ENCODE results near the gene GRB10.

DNA sequence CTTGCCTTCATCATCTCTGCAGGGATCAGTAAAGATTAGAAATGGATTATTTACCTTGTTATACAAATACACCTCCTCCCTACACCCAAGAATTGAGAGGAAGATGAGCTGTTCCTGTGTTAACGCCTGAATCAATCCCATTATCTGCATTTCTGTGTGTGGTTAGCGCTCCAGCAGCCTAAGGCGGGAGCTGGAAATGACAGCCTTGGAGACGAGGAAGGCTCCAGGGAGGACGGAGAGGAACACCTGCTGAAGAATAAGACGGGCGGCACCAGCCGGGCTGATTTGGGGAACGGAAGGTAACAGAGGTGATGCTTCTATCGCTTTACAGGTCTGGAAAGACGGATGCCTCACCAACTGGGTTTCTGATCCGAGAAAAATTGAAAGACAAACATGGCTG lies 183.3 kb downstream of the GRB10 start:
- no peak for TF ChIP-seq TCF4 (CRISPR knock-in tag; IDR thresholded peaks at IDR 0.05; ENCODE audit: borderline replicate concordance)
- TF ChIP-seq, protein P1, sequence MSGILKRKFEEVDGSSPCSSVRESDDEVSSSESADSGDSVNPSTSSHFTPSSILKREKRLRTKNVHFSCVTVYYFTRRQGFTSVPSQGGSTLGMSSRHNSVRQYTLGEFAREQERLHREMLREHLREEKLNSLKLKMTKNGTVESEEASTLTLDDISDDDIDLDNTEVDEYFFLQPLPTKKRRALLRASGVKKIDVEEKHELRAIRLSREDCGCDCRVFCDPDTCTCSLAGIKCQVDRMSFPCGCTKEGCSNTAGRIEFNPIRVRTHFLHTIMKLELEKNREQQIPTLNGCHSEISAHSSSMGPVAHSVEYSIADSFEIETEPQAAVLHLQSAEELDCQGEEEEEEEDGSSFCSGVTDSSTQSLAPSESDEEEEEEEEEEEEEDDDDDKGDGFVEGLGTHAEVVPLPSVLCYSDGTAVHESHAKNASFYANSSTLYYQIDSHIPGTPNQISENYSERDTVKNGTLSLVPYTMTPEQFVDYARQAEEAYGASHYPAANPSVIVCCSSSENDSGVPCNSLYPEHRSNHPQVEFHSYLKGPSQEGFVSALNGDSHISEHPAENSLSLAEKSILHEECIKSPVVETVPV (CRISPR knock-in tag; IDR thresholded peaks at IDR 0.05), result no peak
- no peak for TF ChIP-seq ISL1 (CRISPR knock-in tag; IDR thresholded peaks at IDR 0.05)
- no peak for TF ChIP-seq SNAI2 (CRISPR knock-in tag; IDR thresholded peaks at IDR 0.05)
